IMR-90 (cell line): ENCODE data around the gene SMIM21. TPM values are rescaled to one million over a fixed set of nuclear protein-coding genes. Genes with fewer than 3 reads are reported as not detected.

Experiments used
- ATAC-seq: fragments of 200-7000 bp; cut with Tn5 transposase; 2 replicates; pipeline ENCODE4 v1.9.1; 2020; ENCODE audit warnings: low read depth, mild to moderate bottlenecking, moderate library complexity
- BruUV-seq: library from RNA; stranded (reverse); fragments of 400-500 nt; replicated peaks from 2 replicates; lab custom pipeline; 2021; lab: Mats Ljungman, UMichigan
- CTCF ChIA-PET: fragments of 300-600 bp; formaldehyde crosslinking; extraction: SDS; loops from one replicate; lab custom pipeline; 2021; ENCODE audit warnings: antibody characterized with exemption; lab: Yijun Ruan, JAX
- POLR2A ChIA-PET: fragments of 300-600 bp; sonication (Branson Sonifier 250); formaldehyde crosslinking; loops from one replicate; lab custom pipeline; 2022; ENCODE audit warnings: antibody characterized with exemption; ENCODE audit not compliant: unreplicated experiment; lab: Charles Lee
- DNase-seq: peaks from one replicate; pipeline ENCODE4 v3.0.0; 2013
- H2AFZ ChIP-seq: replicated peaks from 2 replicates; pipeline ENCODE3; 2013; ENCODE audit warnings: low read length, mild to moderate bottlenecking; ENCODE audit not compliant: poor library complexity
- H2AK5ac ChIP-seq: 2 replicates; pipeline ENCODE4 v1.6.1; 2013; ENCODE audit warnings: low read depth, low read length, inconsistent platforms
- H2AK9ac ChIP-seq: replicated peaks from 2 replicates; pipeline ENCODE3; 2013; ENCODE audit warnings: mild to moderate bottlenecking, low read depth, low read length, moderate library complexity; ENCODE audit not compliant: poor library complexity
- H2BK120ac ChIP-seq: 2 replicates; pipeline ENCODE4 v1.6.1; 2013; ENCODE audit warnings: low read depth, low read length, inconsistent platforms
- H2BK15ac ChIP-seq: 3 replicates; pipeline ENCODE4 v1.6.1; 2013; ENCODE audit warnings: low read depth, low read length, inconsistent platforms
- H2BK20ac ChIP-seq: 2 replicates; pipeline ENCODE4 v1.6.1; 2013; ENCODE audit warnings: low read depth, mild to moderate bottlenecking, inconsistent platforms, low read length, moderate library complexity
- H2BK5ac ChIP-seq: 2 replicates; pipeline ENCODE4 v1.6.1; 2013; ENCODE audit warnings: mild to moderate bottlenecking, low read depth, low read length, inconsistent platforms; ENCODE audit not compliant: poor library complexity, severe bottlenecking
- H3K14ac ChIP-seq: replicated peaks from 2 replicates; pipeline ENCODE4 v1.6.1; 2013; ENCODE audit warnings: low read depth, low read length, inconsistent platforms
- H3K18ac ChIP-seq: 2 replicates; pipeline ENCODE4 v1.6.1; 2013; ENCODE audit warnings: low read depth, low read length, control low read depth
- H3K23ac ChIP-seq: 2 replicates; pipeline ENCODE4 v1.6.1; 2013; ENCODE audit warnings: low read depth, low read length, inconsistent platforms
- H3K27ac ChIP-seq: 2 replicates; pipeline ENCODE4 v1.5.1; 2013; ENCODE audit warnings: mild to moderate bottlenecking, control low read depth, low read length; ENCODE audit not compliant: insufficient read depth
- H3K27me3 ChIP-seq: 2 replicates; pipeline ENCODE4 v1.6.1; 2013; ENCODE audit warnings: low read length; ENCODE audit not compliant: control insufficient read depth, insufficient read depth
- H3K36me3 ChIP-seq: 2 replicates; pipeline ENCODE4 v1.6.1; 2013; ENCODE audit warnings: low read length, mixed read lengths; ENCODE audit not compliant: control insufficient read depth, insufficient read depth
- H3K4ac ChIP-seq: 2 replicates; pipeline ENCODE4 v1.6.1; 2013; ENCODE audit warnings: low read depth, low read length, inconsistent platforms
- H3K4me1 ChIP-seq: 2 replicates; pipeline ENCODE4 v1.6.1; 2013; ENCODE audit warnings: low read length, mixed read lengths; ENCODE audit not compliant: control insufficient read depth, insufficient read depth
- H3K4me2 ChIP-seq: 2 replicates; pipeline ENCODE4 v1.6.1; 2013; ENCODE audit warnings: low read depth, mild to moderate bottlenecking, control low read depth, low read length, moderate library complexity
- H3K4me3 ChIP-seq: 2 replicates; pipeline ENCODE4 v1.5.1; 2013; ENCODE audit warnings: low read depth, mild to moderate bottlenecking, control low read depth, low read length, moderate library complexity; ENCODE audit not compliant: insufficient read depth
- H3K56ac ChIP-seq: 2 replicates; pipeline ENCODE4 v1.6.1; 2013; ENCODE audit warnings: low read length, inconsistent platforms; ENCODE audit not compliant: insufficient read depth; ENCODE audit errors: extremely low read depth
- H3K79me1 ChIP-seq, 2 experiments: 2 replicates each; pipeline ENCODE4 v1.6.1; 2013; ENCODE audit warnings: low read length in 2 of 2, inconsistent platforms in 1 of 2, low read depth in 1 of 2
- H3K9ac ChIP-seq: 2 replicates; pipeline ENCODE4 v1.6.1; 2013; ENCODE audit warnings: low read depth, low read length, control low read depth
- H3K9me1 ChIP-seq: 2 replicates; pipeline ENCODE4 v1.6.1; 2013; ENCODE audit warnings: low read length, inconsistent platforms; ENCODE audit not compliant: insufficient read depth
- H3K9me3 ChIP-seq: 2 replicates; pipeline ENCODE4 v1.6.1; 2013; ENCODE audit warnings: low read length; ENCODE audit not compliant: control insufficient read depth, insufficient read depth
- H4K20me1 ChIP-seq: 2 replicates; pipeline ENCODE4 v1.6.1; 2013; ENCODE audit warnings: low read length, inconsistent platforms; ENCODE audit not compliant: insufficient read depth
- H4K5ac ChIP-seq: 2 replicates; pipeline ENCODE4 v1.6.1; 2013; ENCODE audit warnings: mild to moderate bottlenecking, low read depth, low read length, control low read depth
- H4K8ac ChIP-seq, 2 experiments: 2 replicates each; pipeline ENCODE4 v1.6.1; 2013; ENCODE audit warnings: low read depth in 2 of 2, low read length in 2 of 2, control low read depth in 1 of 2, inconsistent platforms in 1 of 2
- H4K91ac ChIP-seq: 2 replicates; pipeline ENCODE4 v1.6.1; 2013; ENCODE audit warnings: low read depth, low read length, inconsistent platforms; ENCODE audit not compliant: insufficient read depth
- CEBPB ChIP-seq: IDR thresholded peaks from 2 replicates; pipeline ENCODE4 v1.6.1; 2012; ENCODE audit warnings: low read depth, low read length, improper control_type of control experiment
- FOS ChIP-seq: fragments of 150-350 bp; IDR thresholded peaks from 2 replicates; pipeline ENCODE4 v1.6.1; 2016; ENCODE audit warnings: low read depth, low read length
- RCOR1 ChIP-seq: IDR thresholded peaks from 2 replicates; pipeline ENCODE4 v1.6.1; 2012; ENCODE audit warnings: mild to moderate bottlenecking, low read length, improper control_type of control experiment; ENCODE audit not compliant: insufficient replicate concordance
- USF2 ChIP-seq: fragments of 150-350 bp; IDR thresholded peaks from 2 replicates; pipeline ENCODE4 v1.6.1; 2017; ENCODE audit warnings: mild to moderate bottlenecking, antibody characterized with exemption, low read length, low read depth
- WGBS, 2 experiments: methylation state at CpG; one replicate each; pipeline versions ENCODE4 v1.1.5 to v1.1.7; 2013; ENCODE audit warnings: missing lambda C conversion rate in 2 of 2; ENCODE audit not compliant: insufficient read length in 1 of 2; ENCODE audit errors: extremely low coverage in 2 of 2; 5-methylcytosine and 5-hydroxymethylcytosine counted together
- dilution Hi-C: fragments of 300-500 bp; cut with HindIII; formaldehyde crosslinking; loops from one replicate; pipeline ENCODE4 v1.14.3; 2018; ENCODE audit warnings: low sequenced_read_pairs; ENCODE audit not compliant: unreplicated experiment
- in situ Hi-C: fragments of 300-500 bp; cut with MboI; formaldehyde crosslinking; loops from 3 replicates; pipeline ENCODE4 v1.14.3; 2019; ENCODE audit warnings: low sequenced_read_pairs, inconsistent platforms, mixed read lengths
- intact Hi-C: fragments of 100-400 bp; cut with micrococcal nuclease; formaldehyde crosslinking; loops from 2 replicates; pipeline ENCODE4 v1.10.0; 2022
- polyA plus RNA-seq, 3 experiments: library from polyadenylated mRNA; depleted of rRNA; stranded (reverse); fragments of >200 nt; gene quantifications; 2 replicates each; pipeline ENCODE4 v1.2.3, GENCODE V29; 2012; ENCODE audit warnings: low replicate concordance in 1 of 3
- total RNA-seq: library from RNA; depleted of rRNA; stranded (reverse); fragments of >200 nt; gene quantifications from 2 replicates; pipeline ENCODE4 v1.2.3, GENCODE V29; 2012

The SMIM21 gene
- total and polyA plus RNA-seq, 2 of the 4 experiments (the other 2 are of a cell fraction): not detected

- TF ChIP-seq CEBPB: peak; percentile 95
Measured at GRCh38 chr18:75408554-75409506, 18.7 kb downstream of the SMIM21 start (continued).

GRCh38 chr18:75407468-75408437 is 19.8 kb downstream of the SMIM21 start:
- in situ Hi-C loops: no loop called here
- Histone ChIP-seq H3K4me2 (no peak overlapping the region), H2AK5ac (peak overlapping the region; percentile 77), H3K79me1 (no peaks in the 10 kb centered on the region), H4K20me1 (no peaks in the 10 kb centered on the region), H3K9ac (no peak overlapping the region), H2BK120ac (peak overlapping the region; percentile 82), H2AFZ (peak overlapping the region; percentile 60), H3K27me3 (no peaks in the 10 kb centered on the region), H2BK20ac (peak overlapping the region; percentile 80), H3K18ac (0 out of 2 replicates have a peak overlapping the region, but pooled peaks have one; percentile 1), H4K91ac (peak overlapping the region; percentile 69), H2BK15ac (peak overlapping the region; percentile 66; the same call in 1 of the 3 replicates), H3K23ac (peak overlapping the region; percentile 57), H3K4me1 (peaks cover 13% of the 10 kb centered on the region), H2AK9ac (peak overlapping the region; percentile 49), H3K56ac (peak overlapping the region; percentile 17; the same call in 1 of the 2 replicates), H4K8ac (peak overlapping the region; percentile 43 to 72), H2BK5ac (peak overlapping the region; percentile 8), H3K27ac (peak overlapping the region; percentile 18; the same call in 1 of the 2 replicates), H3K9me3 (no peaks in the 10 kb centered on the region), H4K5ac (no peak overlapping the region), H3K9me1 (peaks cover 14% of the 10 kb centered on the region), H3K36me3 (no peaks in the 10 kb centered on the region), H3K4me3 (no peak overlapping the region), H3K4ac (peak overlapping the region; percentile 84), H3K14ac (peak overlapping the region; percentile 41; the same call in 1 of the 2 replicates)
- intact Hi-C loops: loop anchor here (5.0 kb wide), 1 partner anchor 195 kb away; the partner anchor contains the start of gene TSHZ1
- WGBS, 2 experiments: 60% methylated on average over 1 of the region's 21 CpGs; no CpG with 5 or more reads in 1 of the 2 experiments
- BruUV-seq: no TSS peak
- peak; percentile 18; the same call in 1 of the 2 replicates for ATAC-seq
- POLR2A ChIA-PET: no interaction called here
- CTCF ChIA-PET: no interaction called here
- TF ChIP-seq CEBPB: no peak
- TF ChIP-seq USF2: no peak
- TF ChIP-seq RCOR1: no peak
- TF ChIP-seq FOS: no peak
- dilution Hi-C loops: no loop called here
- peak; percentile 38 for DNase-seq
